CD8-positive, alpha-beta memory T cell (primary cell): ENCODE data around the gene STARD5. TPM values are rescaled to one million over a fixed set of nuclear protein-coding genes. Genes with fewer than 3 reads are reported as not detected.

Source experiments
- CTCF ChIA-PET: fragments of 350-600 bp; sonication (Branson Sonifier 250); formaldehyde crosslinking; loops from one replicate; lab custom pipeline; 2021; ENCODE audit warnings: antibody characterized with exemption; lab: Charles Lee
- POLR2A ChIA-PET: fragments of 350-600 bp; sonication (Branson Sonifier 250); formaldehyde crosslinking; loops from one replicate; lab custom pipeline; 2021; ENCODE audit warnings: antibody characterized with exemption; lab: Charles Lee
- DNase-seq, 5 donors: peaks; one replicate each; pipeline versions ENCODE4 v3.0.0 to v3.0.0-alpha.2; 2020 to 2022; ENCODE audit warnings: mixed read lengths in 1 of 5
- H3K27ac ChIP-seq: one replicate; pipeline ENCODE4 v1.7.0; 2013; ENCODE audit warnings: low read depth, mild to moderate bottlenecking, low read length, moderate library complexity
- H3K27me3 ChIP-seq: 2 replicates; pipeline ENCODE4 v1.7.0; 2013; ENCODE audit warnings: low read length, mild to moderate bottlenecking; ENCODE audit not compliant: insufficient read depth, poor library complexity, severe bottlenecking
- H3K36me3 ChIP-seq: 2 replicates; pipeline ENCODE4 v1.7.0; 2013; ENCODE audit warnings: mild to moderate bottlenecking, low read length, moderate library complexity; ENCODE audit not compliant: insufficient read depth
- H3K4me1 ChIP-seq: 2 replicates; pipeline ENCODE4 v1.7.0; 2013; ENCODE audit warnings: mild to moderate bottlenecking, low read length, moderate library complexity; ENCODE audit not compliant: insufficient read depth
- H3K4me3 ChIP-seq: 2 replicates; pipeline ENCODE4 v1.7.0; 2013; ENCODE audit warnings: mild to moderate bottlenecking, low read length
- H3K9me3 ChIP-seq: 2 replicates; pipeline ENCODE4 v1.7.0; 2013; ENCODE audit warnings: mild to moderate bottlenecking, low read length
- H3K27ac Mint-ChIP-seq, 8 donors: one replicate each; pipeline ENCODE4 v1.8.0; 2020 to 2021; ENCODE audit warnings: mixed read lengths in 8 of 8, mild to moderate bottlenecking in 6 of 8, inconsistent platforms in 3 of 8, moderate library complexity in 3 of 8
- H3K27me3 Mint-ChIP-seq, 2 donors: one replicate each; pipeline ENCODE4 v1.8.0; 2020 to 2021; ENCODE audit warnings: mixed read lengths in 2 of 2, mild to moderate bottlenecking in 1 of 2, moderate library complexity in 1 of 2
- H3K36me3 Mint-ChIP-seq, 3 donors: one replicate each; pipeline ENCODE4 v1.8.0; 2020 to 2021; ENCODE audit warnings: mixed read lengths in 3 of 3, inconsistent platforms in 1 of 3, mild to moderate bottlenecking in 1 of 3
- H3K4me1 Mint-ChIP-seq, 3 donors: one replicate each; pipeline ENCODE4 v1.8.0; 2020 to 2021; ENCODE audit warnings: mixed read lengths in 3 of 3, inconsistent platforms in 1 of 3, mild to moderate bottlenecking in 1 of 3
- H3K4me3 Mint-ChIP-seq, 7 donors: one replicate each; pipeline ENCODE4 v1.8.0; 2020 to 2021; ENCODE audit warnings: mixed read lengths in 7 of 7, mild to moderate bottlenecking in 6 of 7, moderate library complexity in 4 of 7, inconsistent platforms in 2 of 7
- H3K9me3 Mint-ChIP-seq, 5 donors: one replicate each; pipeline ENCODE4 v1.8.0; 2020 to 2022; ENCODE audit warnings: mixed read lengths in 5 of 5, mild to moderate bottlenecking in 3 of 5, moderate library complexity in 2 of 5, inconsistent platforms in 1 of 5
- polyA plus RNA-seq: library from polyadenylated mRNA; unstranded; fragments of 300-500 nt; fragmentation: Illumina TruSeq; gene quantifications from one replicate; pipeline ENCODE4 v1.2.3, GENCODE V29; 2021
- total RNA-seq, 2 experiments: library from RNA; stranded (reverse); gene quantifications; one replicate each; pipeline ENCODE4 v1.2.3, GENCODE V29; 2021

Gene STARD5
- total and polyA plus RNA-seq, 3 experiments from 2014 or later = 2.6 to 5.8 (median 4.4) TPM

DNA sequence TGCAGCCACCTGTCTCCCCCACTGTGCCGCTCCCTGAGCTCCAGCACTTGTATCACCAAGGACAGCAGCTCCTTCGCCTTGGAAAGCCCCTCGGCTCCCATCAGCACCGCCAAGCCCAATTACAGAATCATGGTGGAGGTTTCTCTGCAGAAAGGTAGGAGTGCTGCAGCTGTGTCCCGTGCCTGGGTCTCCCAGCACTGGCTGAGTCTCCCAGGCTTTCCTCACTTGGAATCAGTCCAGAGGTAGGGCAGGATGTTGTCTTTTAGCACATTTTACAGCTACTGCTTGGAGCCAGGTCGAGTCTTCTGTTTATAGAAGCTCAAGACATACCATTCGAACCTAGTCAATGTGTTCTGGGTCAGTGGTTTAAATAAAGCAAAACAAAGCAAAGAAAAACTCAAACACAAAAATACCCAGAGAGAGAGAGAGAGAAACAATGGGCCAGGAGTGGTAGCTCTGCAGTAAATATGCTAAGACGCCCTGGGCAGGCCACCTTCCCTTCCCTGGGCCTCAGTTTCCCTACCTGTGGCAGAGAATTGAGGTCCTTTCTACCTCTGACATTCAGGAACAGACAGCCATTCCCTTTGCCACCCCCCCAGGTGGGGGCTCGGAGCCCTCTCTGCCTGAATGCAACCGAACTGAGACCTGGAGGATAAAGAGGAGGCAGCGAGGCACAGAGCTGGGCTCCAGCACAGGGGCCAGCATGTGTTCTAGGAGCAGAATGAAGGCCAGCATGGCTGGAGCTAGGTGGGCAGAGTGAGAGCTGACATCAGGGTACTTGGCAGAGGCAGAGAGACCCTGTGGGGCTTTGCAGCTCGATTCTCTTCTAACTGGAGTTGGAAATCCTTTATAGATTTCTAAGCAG lies 44.1 kb downstream of the STARD5 start:
- ChIA-PET POLR2A (interaction anchor here (1.7 kb wide), 1 partner anchor 19 kb away, joined by 4 read pairs; no protein-coding TSS in a partner anchor), CTCF (interaction anchor here (1.2 to 3.8 kb wide), 6 partner anchors 11 to 45 kb away, joined by 3 to 24 read pairs (median 6); no protein-coding TSS in a partner anchor)
- H3K36me3 Mint-ChIP-seq = peaks cover 2 to 17% (median 10%) of the 10 kb centered on the region in 3 donors
- Histone ChIP-seq H3K36me3 (no peaks in the 10 kb centered on the region), H3K4me1 (peaks cover 44% of the 10 kb centered on the region), H3K27me3 (no peaks in the 10 kb centered on the region), H3K9me3 (no peaks in the 10 kb centered on the region), H3K4me3 (no peak overlapping the region), H3K27ac (no peak overlapping the region)
- H3K4me3 Mint-ChIP-seq = no peak overlapping the region
- H3K27ac Mint-ChIP-seq = peak overlapping the region in 2 of 8 donors; percentile 13 to 23
- peaks cover 31 to 44% (median 44%) of the 10 kb centered on the region in 3 donors for H3K4me1 Mint-ChIP-seq
- H3K9me3 Mint-ChIP-seq = peaks cover 7 to 12% (median 8%) of the 10 kb centered on the region in 5 donors
- H3K27me3 Mint-ChIP-seq = no peaks in the 10 kb centered on the region
- no peak for DNase-seq

DNA sequence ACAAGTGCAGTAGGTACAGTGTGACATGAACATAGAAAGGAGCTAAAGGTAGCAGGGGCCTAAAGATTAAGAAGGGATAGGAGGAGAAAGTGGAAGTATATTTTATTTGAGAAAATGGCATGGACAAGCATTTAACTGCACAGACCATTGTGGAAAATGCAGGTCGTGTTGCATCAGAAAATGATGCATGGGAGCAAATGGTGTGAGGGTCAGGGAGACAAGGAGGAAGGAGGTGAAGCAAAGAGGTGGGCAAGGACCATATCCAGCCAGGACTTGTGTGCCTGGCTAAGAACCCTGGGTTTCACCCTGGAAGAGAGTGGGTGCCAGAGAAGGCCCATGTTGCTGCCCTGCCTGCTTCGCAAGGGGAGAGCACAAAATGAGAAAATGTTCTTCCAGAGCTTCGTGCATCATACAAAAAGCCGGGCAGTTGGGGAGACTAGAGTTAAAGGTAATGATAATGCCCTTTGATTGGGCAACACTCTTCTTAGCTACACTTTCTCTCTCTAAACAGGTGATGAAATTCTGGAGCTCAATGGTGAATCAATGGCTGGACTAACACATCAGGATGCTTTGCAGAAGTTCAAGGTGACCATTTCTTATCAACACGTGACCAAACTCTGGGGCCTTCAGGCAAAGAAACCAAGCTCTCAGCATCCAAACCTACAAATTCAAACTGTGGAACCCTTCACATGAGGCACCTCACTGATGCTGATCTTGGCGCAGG lies 45.5 kb downstream of the STARD5 start:
- H3K4me1 ChIP-seq = peaks cover 35% of the 10 kb centered on the region
- Mint-ChIP-seq H3K4me3 (no peak overlapping the region), H3K36me3 (peaks cover 2 to 17% (median 10%) of the 10 kb centered on the region in 3 donors), H3K9me3 (peaks cover 7 to 12% (median 8%) of the 10 kb centered on the region in 5 donors), H3K27me3 (peaks cover 0 to 1% of the 10 kb centered on the region in 2 donors), H3K27ac (peak overlapping the region in 1 of 8 donors; percentile 10), H3K4me1 (peaks cover 28 to 38% (median 36%) of the 10 kb centered on the region in 3 donors)
- H3K27ac ChIP-seq = no peak overlapping the region
- H3K36me3 ChIP-seq = no peaks in the 10 kb centered on the region
- POLR2A ChIA-PET = interaction anchor here (1.7 kb wide), 1 partner anchor 21 kb away, joined by 4 read pairs; no protein-coding TSS in a partner anchor
- CTCF ChIA-PET = interaction anchor here (1.1 to 3.8 kb wide), 5 partner anchors 9 to 123 kb away, joined by 4 to 24 read pairs (median 5); no protein-coding TSS in a partner anchor
- no peak for DNase-seq
- no peak overlapping the region for H3K4me3 ChIP-seq
- H3K27me3 ChIP-seq = no peaks in the 10 kb centered on the region
- no peaks in the 10 kb centered on the region for H3K9me3 ChIP-seq

DNA sequence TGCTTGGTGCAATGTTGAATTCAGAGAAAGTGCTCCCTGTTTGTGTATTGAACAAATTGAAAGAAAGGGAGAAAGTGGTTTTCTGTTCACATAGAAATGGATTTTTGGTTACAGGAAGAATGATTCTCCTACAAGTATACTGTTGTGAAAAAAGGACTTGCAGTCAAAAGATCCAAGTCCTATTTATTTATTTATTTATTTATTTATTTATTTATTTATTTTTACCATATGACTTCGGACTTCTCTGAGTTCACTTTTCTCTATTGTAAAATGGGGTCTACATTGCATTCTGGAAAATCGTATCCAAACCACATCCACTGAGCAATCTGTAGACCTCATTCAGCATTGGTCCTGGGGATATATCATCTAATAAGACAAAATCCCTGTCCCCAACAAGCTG lies 46.1 kb downstream of the STARD5 start:
- Histone ChIP-seq H3K27ac (no peak overlapping the region), H3K36me3 (no peaks in the 10 kb centered on the region), H3K4me3 (no peak overlapping the region), H3K27me3 (no peaks in the 10 kb centered on the region), H3K4me1 (peaks cover 35% of the 10 kb centered on the region), H3K9me3 (no peaks in the 10 kb centered on the region)
- ChIA-PET CTCF (interaction anchor here (1.3 to 6.7 kb wide), 5 partner anchors 9 to 124 kb away, joined by 3 to 46 read pairs (median 5); no protein-coding TSS in a partner anchor), POLR2A (no interaction called here)
- H3K4me3 Mint-ChIP-seq = no peak overlapping the region
- H3K36me3 Mint-ChIP-seq = peaks cover 2 to 17% (median 10%) of the 10 kb centered on the region in 3 donors
- H3K27ac Mint-ChIP-seq = no peak overlapping the region
- H3K9me3 Mint-ChIP-seq = peaks cover 7 to 12% (median 8%) of the 10 kb centered on the region in 5 donors
- H3K27me3 Mint-ChIP-seq = peaks cover 0 to 1% of the 10 kb centered on the region in 2 donors
- DNase-seq = no peak
- H3K4me1 Mint-ChIP-seq = peaks cover 28 to 38% (median 36%) of the 10 kb centered on the region in 3 donors

DNA sequence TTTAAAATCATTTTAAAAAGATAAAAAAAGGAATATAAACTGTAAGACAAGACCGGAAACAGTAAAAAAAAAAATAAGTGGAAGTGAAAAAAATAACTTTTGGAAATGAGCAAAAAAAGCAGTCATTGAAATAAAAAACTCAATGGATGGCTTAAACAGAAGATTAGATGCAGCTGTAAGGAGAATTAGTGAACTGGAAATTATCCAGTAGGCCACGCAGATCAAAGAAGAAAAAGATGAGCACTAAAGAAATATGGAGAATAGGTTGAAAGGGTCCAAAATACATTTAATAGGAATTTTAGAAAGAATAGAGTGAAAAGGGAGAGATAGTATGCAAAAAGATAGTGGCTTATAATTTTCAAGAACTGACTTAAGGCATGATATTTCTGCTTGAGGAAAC lies 47.0 kb downstream of the STARD5 start:
- Histone ChIP-seq H3K36me3 (no peaks in the 10 kb centered on the region), H3K4me1 (peaks cover 35% of the 10 kb centered on the region), H3K27ac (no peak overlapping the region), H3K27me3 (no peaks in the 10 kb centered on the region), H3K4me3 (no peak overlapping the region), H3K9me3 (no peaks in the 10 kb centered on the region)
- Mint-ChIP-seq H3K27me3 (peaks cover 0 to 1% of the 10 kb centered on the region in 2 donors), H3K36me3 (peaks cover 2 to 17% (median 10%) of the 10 kb centered on the region in 3 donors), H3K4me1 (peaks cover 25 to 38% (median 34%) of the 10 kb centered on the region in 3 donors), H3K4me3 (no peak overlapping the region), H3K27ac (no peak overlapping the region), H3K9me3 (peaks cover 7 to 12% (median 8%) of the 10 kb centered on the region in 5 donors)
- DNase-seq = no peak
- ChIA-PET POLR2A (no interaction called here), CTCF (interaction anchor here (1.3 to 6.7 kb wide), 3 partner anchors 11 to 59 kb away, joined by 3 to 46 read pairs (median 24); no protein-coding TSS in a partner anchor)

DNA sequence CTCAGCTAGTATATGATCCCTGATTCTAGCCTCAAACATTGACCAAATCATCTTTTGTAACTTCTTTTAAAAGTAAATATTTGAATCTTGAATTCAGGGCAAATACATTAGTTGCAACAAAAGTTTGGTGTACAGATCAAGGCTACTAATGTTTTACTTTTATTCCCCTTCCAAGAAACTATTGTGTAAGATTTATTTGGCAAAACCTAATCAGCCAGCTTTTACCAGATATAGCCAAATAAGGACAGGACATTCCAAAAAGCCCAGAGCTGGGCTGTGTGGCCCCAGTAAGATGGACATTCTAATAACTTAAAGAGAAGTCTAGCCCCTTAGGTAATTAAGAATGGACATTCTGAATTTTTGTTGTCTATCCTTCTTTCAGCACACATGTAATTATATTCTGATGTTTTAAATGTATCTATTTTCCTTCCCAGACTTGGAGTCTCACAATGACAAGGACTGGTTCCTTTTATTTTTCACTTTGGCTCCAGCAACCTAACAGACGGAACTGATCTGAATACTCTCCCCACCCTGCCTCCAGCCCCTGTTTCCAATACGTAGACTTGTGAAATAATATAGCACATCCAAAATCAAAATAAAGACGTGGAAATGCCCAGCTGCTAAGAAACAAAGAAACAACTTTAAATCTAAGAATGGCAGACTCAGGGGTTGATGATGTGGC lies 48.1 kb downstream of the STARD5 start:
- Histone ChIP-seq H3K27me3 (no peaks in the 10 kb centered on the region), H3K4me1 (peaks cover 28% of the 10 kb centered on the region), H3K36me3 (no peaks in the 10 kb centered on the region), H3K4me3 (no peak overlapping the region), H3K27ac (no peak overlapping the region), H3K9me3 (no peaks in the 10 kb centered on the region)
- peak overlapping the region in 5 of 8 donors; percentile 17 to 87 (median 77) for H3K27ac Mint-ChIP-seq
- H3K36me3 Mint-ChIP-seq = peaks cover 2 to 17% (median 5%) of the 10 kb centered on the region in 3 donors
- no peak overlapping the region for H3K4me3 Mint-ChIP-seq
- peaks cover 20 to 31% (median 26%) of the 10 kb centered on the region in 3 donors for H3K4me1 Mint-ChIP-seq
- CTCF ChIA-PET = interaction anchor here (0.5 to 6.7 kb wide), 27 partner anchors 8 to 177 kb away, joined by 3 to 67 read pairs (median 7); partner anchors contain the start of gene STARD5
- peaks cover 7 to 12% (median 8%) of the 10 kb centered on the region in 5 donors for H3K9me3 Mint-ChIP-seq
- POLR2A ChIA-PET = interaction anchor here (0.6 to 1.0 kb wide), 2 partner anchors 27 to 35 kb away, joined by 3 read pairs; no protein-coding TSS in a partner anchor
- peaks cover 0 to 1% of the 10 kb centered on the region in 2 donors for H3K27me3 Mint-ChIP-seq
- DNase-seq = no peak

DNA sequence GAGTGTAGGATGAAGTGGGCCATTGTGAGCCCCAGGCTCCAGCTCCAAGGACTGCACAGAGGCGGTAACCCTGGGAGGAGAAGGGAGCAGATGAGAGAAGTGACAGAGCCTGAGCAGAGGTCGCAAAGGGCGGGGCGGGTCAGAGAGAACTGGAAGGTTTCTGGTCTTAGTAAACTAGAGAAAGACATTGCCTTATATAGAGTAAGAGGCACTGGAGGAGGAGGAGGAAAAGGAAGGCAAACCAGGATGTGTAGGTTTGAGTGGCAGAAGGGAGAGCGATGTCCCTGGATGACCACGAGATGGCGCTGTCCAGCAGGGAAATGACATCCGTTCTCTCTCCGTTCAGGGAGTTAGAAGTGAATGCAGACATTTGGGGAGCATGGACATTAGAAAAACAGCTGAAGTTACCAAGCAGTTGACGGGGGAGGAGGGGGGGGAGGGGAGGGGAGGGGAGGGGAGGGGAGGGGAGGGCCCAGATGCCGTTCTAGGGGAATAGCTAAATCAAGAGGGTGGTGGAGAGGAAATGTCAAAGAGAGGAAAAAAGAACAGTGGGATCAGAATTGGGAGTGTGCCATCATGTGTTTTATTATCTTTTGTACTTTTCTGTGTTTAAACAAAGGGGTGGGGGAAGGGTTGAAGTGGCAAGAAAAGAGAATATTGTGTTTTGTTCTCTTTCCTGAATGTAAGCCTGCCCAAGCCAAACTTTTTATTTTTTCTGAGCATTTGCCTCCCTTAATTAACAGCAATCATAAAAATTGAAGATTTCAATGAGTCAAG lies 48.8 kb downstream of the STARD5 start:
- no peak overlapping the region for H3K27ac ChIP-seq

More for the DNA sequence above, 48.8 kb downstream of the STARD5 start:
- H3K36me3 ChIP-seq = no peaks in the 10 kb centered on the region
- Mint-ChIP-seq H3K4me1 (peaks cover 20 to 26% (median 26%) of the 10 kb centered on the region in 3 donors), H3K36me3 (peaks cover 2 to 17% (median 5%) of the 10 kb centered on the region in 3 donors), H3K27ac (peak overlapping the region in 7 of 8 donors; percentile 1 to 91 (median 77)), H3K4me3 (peak overlapping the region in 4 of 7 donors; percentile 40 to 65 (median 50)), H3K9me3 (peaks cover 7 to 12% (median 8%) of the 10 kb centered on the region in 5 donors), H3K27me3 (peaks cover 0 to 1% of the 10 kb centered on the region in 2 donors)
- H3K4me1 ChIP-seq = peaks cover 21% of the 10 kb centered on the region
- ChIA-PET POLR2A (interaction anchor here (0.6 to 1.0 kb wide), 3 partner anchors 27 to 36 kb away, joined by 3 read pairs; no protein-coding TSS in a partner anchor), CTCF (interaction anchor here (0.5 to 6.7 kb wide), 32 partner anchors 9 to 206 kb away, joined by 3 to 67 read pairs (median 5); partner anchors contain the start of gene STARD5)
- DNase-seq = peak; percentile 71 to 84 (median 74)
- H3K9me3 ChIP-seq = no peaks in the 10 kb centered on the region
- H3K4me3 ChIP-seq = no peak overlapping the region
- H3K27me3 ChIP-seq = no peaks in the 10 kb centered on the region
